ENCODE results near the gene PROM1.

DNA sequence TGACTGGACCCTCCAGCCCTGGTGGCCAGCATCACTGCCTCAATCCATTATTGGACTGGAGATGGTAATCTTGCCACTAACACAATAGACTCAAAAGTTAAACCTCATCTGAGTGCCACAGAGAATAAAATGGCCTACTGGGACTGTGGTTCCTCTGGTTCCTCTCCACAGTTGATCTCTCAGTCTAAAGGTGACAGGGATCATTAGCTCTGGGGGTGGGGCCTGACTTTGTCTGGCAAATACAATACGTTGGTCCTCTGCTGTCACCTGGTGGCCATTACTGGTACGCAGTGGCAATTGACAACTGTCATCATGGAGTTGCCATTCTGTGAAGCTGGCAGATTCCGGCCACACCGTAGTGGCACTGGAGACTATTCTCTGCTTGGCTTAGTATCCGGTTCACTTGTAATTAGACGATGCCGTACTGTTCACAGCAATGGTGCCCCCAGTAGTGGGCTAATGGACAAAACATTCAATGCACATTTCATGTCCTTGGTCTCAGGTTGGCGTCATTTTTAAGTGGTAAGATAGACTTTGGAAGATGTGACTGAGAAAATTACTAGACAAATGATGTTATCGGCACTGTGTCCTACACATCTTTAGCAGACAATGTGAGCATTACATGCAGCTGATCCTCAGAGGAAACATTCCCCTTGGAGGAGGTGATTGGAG, 127.5 kb downstream of the PROM1 start:
- TF ChIP-seq, protein P1, sequence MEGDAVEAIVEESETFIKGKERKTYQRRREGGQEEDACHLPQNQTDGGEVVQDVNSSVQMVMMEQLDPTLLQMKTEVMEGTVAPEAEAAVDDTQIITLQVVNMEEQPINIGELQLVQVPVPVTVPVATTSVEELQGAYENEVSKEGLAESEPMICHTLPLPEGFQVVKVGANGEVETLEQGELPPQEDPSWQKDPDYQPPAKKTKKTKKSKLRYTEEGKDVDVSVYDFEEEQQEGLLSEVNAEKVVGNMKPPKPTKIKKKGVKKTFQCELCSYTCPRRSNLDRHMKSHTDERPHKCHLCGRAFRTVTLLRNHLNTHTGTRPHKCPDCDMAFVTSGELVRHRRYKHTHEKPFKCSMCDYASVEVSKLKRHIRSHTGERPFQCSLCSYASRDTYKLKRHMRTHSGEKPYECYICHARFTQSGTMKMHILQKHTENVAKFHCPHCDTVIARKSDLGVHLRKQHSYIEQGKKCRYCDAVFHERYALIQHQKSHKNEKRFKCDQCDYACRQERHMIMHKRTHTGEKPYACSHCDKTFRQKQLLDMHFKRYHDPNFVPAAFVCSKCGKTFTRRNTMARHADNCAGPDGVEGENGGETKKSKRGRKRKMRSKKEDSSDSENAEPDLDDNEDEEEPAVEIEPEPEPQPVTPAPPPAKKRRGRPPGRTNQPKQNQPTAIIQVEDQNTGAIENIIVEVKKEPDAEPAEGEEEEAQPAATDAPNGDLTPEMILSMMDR (IDR thresholded peaks at IDR 0.05 in 2 of 3, conservative IDR thresholded peaks at IDR 0.05 in 1 of 3; ENCODE audit: insufficient read depth in 2 of 3, low read depth in 1 of 3, low read length in 3 of 3), result peak; percentile 80 to 90 (median 87)
- TF ChIP-seq JUN (IDR thresholded peaks at IDR 0.05; ENCODE audit: borderline replicate concordance, low read depth, low read length), result no peak
- TF ChIP-seq JUN (CRISPR knock-in tag; IDR thresholded peaks at IDR 0.05; ENCODE audit: borderline replicate concordance), result no peak
- TF ChIP-seq THRAP3 (IDR thresholded peaks at IDR 0.05; ENCODE audit: borderline replicate concordance), result no peak
- no peak for TF ChIP-seq EZH2 (IDR thresholded peaks at IDR 0.05; ENCODE audit: borderline replicate concordance, low read depth, low read length)

Measured in K562 (cell line).